B cell (primary cell): ENCODE measurements around the gene DTX3. TPM values are rescaled to one million over a fixed set of nuclear protein-coding genes. Genes with fewer than 3 reads are reported as not detected.

ENCODE experiments used
- ATAC-seq: fragments of 200-7000 bp; cut with Tn5 transposase; one replicate; pipeline ENCODE4 v1.10.0; 2021; ENCODE audit warnings: low read depth, mild to moderate bottlenecking, moderate number of reproducible peaks, moderate library complexity
- CTCF ChIA-PET: fragments of 350-600 bp; sonication (Branson Sonifier 250); formaldehyde crosslinking; loops from one replicate; lab custom pipeline; 2021; ENCODE audit warnings: antibody characterized with exemption, inconsistent platforms; lab: Charles Lee
- POLR2A ChIA-PET: fragments of 350-600 bp; sonication (Branson Sonifier 250); formaldehyde crosslinking; loops from one replicate; lab custom pipeline; 2021; ENCODE audit warnings: antibody characterized with exemption; lab: Charles Lee
- DNase-seq: peaks from one replicate; pipeline ENCODE4 v3.0.0; 2013
- H2AFZ ChIP-seq: 2 replicates; pipeline ENCODE4 v1.6.1; 2012; ENCODE audit warnings: mild to moderate bottlenecking, low read depth, low read length; ENCODE audit not compliant: insufficient read depth, poor library complexity, severe bottlenecking
- H3K27ac ChIP-seq, 2 donors: 1 replicate in 1 of 2; 2 replicates in 1 of 2; pipeline ENCODE4 v1.5.1; 2012 to 2013; ENCODE audit warnings: low read length in 2 of 2, mild to moderate bottlenecking in 2 of 2, moderate library complexity in 1 of 2
- H3K27me3 ChIP-seq, 4 experiments: fragments of 200-600 bp in 1 of 4; sonication (generic) in 1 of 4; replicated peaks in 1 of 4; 1 replicate in 2 of 4; 2 replicates in 2 of 4; pipeline versions ENCODE4 v1.6.1 to v1.7.0; 2013 to 2016; ENCODE audit warnings: low read length in 3 of 4, mild to moderate bottlenecking in 2 of 4, mixed read lengths in 1 of 4, moderate library complexity in 1 of 4; ENCODE audit not compliant: insufficient read depth in 4 of 4, control insufficient read depth in 3 of 4; ENCODE audit errors: control extremely low read depth in 1 of 4
- H3K36me3 ChIP-seq, 2 experiments: replicated peaks in 1 of 2; 1 replicate in 1 of 2; 2 replicates in 1 of 2; pipeline versions ENCODE4 v1.6.1 to v1.7.1; 2013; ENCODE audit warnings: low read length in 1 of 2; ENCODE audit not compliant: insufficient read depth in 2 of 2, control insufficient read depth in 1 of 2; ENCODE audit errors: control extremely low read depth in 1 of 2, extremely low read depth in 1 of 2
- H3K4me1 ChIP-seq, 2 donors: fragments of 200-600 bp in 1 of 2; sonication (generic) in 1 of 2; 1 replicate in 1 of 2; 2 replicates in 1 of 2; pipeline versions ENCODE4 v1.5.1 to v1.6.1; 2013 to 2017; ENCODE audit warnings: low read length in 2 of 2; ENCODE audit not compliant: control insufficient read depth in 2 of 2, insufficient read depth in 2 of 2
- H3K4me2 ChIP-seq: replicated peaks from 2 replicates; pipeline ENCODE3; 2012; ENCODE audit warnings: mild to moderate bottlenecking, low read depth, low read length; ENCODE audit not compliant: poor library complexity, severe bottlenecking
- H3K4me3 ChIP-seq, 5 experiments: fragments of 200-600 bp in 1 of 5; sonication (generic) in 1 of 5; 1 replicate in 3 of 5; 2 replicates in 2 of 5; pipeline versions ENCODE4 v1.5.1 to v1.7.0; 2011 to 2016; ENCODE audit warnings: low read length in 4 of 5, mild to moderate bottlenecking in 4 of 5, low read depth in 2 of 5, control low read depth in 1 of 5, moderate library complexity in 1 of 5; ENCODE audit not compliant: insufficient read depth in 1 of 5; ENCODE audit errors: control extremely low read depth in 1 of 5, extremely low read depth in 1 of 5
- H3K79me2 ChIP-seq: fragments of 200-600 bp; sonication (generic); one replicate; pipeline ENCODE4 v1.6.0; 2016; ENCODE audit warnings: low read length; ENCODE audit not compliant: control insufficient read depth, insufficient read depth
- H3K9ac ChIP-seq: fragments of 200-600 bp; sonication (generic); 2 replicates; pipeline ENCODE4 v1.6.1; 2017; ENCODE audit warnings: mild to moderate bottlenecking, low read length, moderate library complexity
- H3K9me3 ChIP-seq, 3 donors: one replicate each; pipeline versions ENCODE4 v1.6.1 to v1.7.1; 2013; ENCODE audit warnings: low read length in 2 of 3; ENCODE audit not compliant: control insufficient read depth in 2 of 3, insufficient read depth in 1 of 3; ENCODE audit errors: control extremely low read depth in 1 of 3
- H4K20me1 ChIP-seq: 2 replicates; pipeline ENCODE4 v1.6.0; 2012; ENCODE audit warnings: mild to moderate bottlenecking, low read length; ENCODE audit not compliant: insufficient read depth, control insufficient read depth, poor library complexity, severe bottlenecking
- H3K27ac Mint-ChIP-seq: one replicate; pipeline ENCODE4 v1.8.0; 2021; ENCODE audit warnings: mixed read lengths
- H3K27me3 Mint-ChIP-seq: one replicate; pipeline ENCODE4 v1.8.0; 2021; ENCODE audit warnings: mixed read lengths
- H3K4me1 Mint-ChIP-seq: one replicate; pipeline ENCODE4 v1.8.0; 2021; ENCODE audit warnings: mixed read lengths
- H3K4me3 Mint-ChIP-seq: one replicate; pipeline ENCODE4 v1.8.0; 2021; ENCODE audit warnings: mixed read lengths
- H3K9me3 Mint-ChIP-seq: one replicate; pipeline ENCODE4 v1.8.0; 2022; ENCODE audit warnings: mixed read lengths; ENCODE audit not compliant: insufficient read depth
- CTCF ChIP-seq: fragments of 200-600 bp; IDR thresholded peaks from one replicate; pipeline ENCODE4 v1.8.0; 2022; ENCODE audit warnings: antibody characterized with exemption, mild to moderate bottlenecking
- EZH2 ChIP-seq: IDR thresholded peaks from 2 replicates; pipeline ENCODE4 v1.6.1; 2012; ENCODE audit warnings: borderline replicate concordance, low read depth, mild to moderate bottlenecking, moderate library complexity, low read length; ENCODE audit not compliant: insufficient read depth, poor library complexity, severe bottlenecking
- WGBS: methylation state at CpG from one replicate; pipeline ENCODE4 v1.1.5; 2013; ENCODE audit warnings: missing lambda C conversion rate; ENCODE audit not compliant: insufficient coverage; 5-methylcytosine and 5-hydroxymethylcytosine counted together
- intact Hi-C: fragments of 100-400 bp; cut with micrococcal nuclease; formaldehyde crosslinking; loops from one replicate; pipeline ENCODE4 v1.10.0; 2022
- polyA plus RNA-seq: library from polyadenylated mRNA; depleted of rRNA; stranded (reverse); fragments of >200 nt; gene quantifications from 2 replicates; pipeline ENCODE4 v1.2.3, GENCODE V29; 2012
- total RNA-seq, 2 donors: library from RNA; stranded (reverse); fragments of 120-200 nt in 1 of 2; gene quantifications; 1 replicate in 1 of 2; 2 replicates in 1 of 2; pipeline versions ENCODE4 v1.2.3 to v1.2.4, GENCODE V29; 2013 to 2022

Gene DTX3
- total and polyA plus RNA-seq, 2 donors (not counting 1 experiment from before 2014, with no cell fraction given): 3.5 to 7.3 TPM

- intact Hi-C loops: no loop called here
- Mint-ChIP-seq H3K27me3 (peaks cover 14% of the 10 kb centered on the region), H3K4me3 (no peak overlapping the region), H3K27ac (no peak overlapping the region), H3K4me1 (peaks cover 2% of the 10 kb centered on the region), H3K9me3 (no peaks in the 10 kb centered on the region)
- Histone ChIP-seq H3K9ac (no peak overlapping the region), H3K4me2 (no peak overlapping the region), H3K27ac (no peak overlapping the region), H3K9me3 (no peaks in the 10 kb centered on the region), H3K4me1 (peaks cover 0 to 3% of the 10 kb centered on the region in 2 donors), H3K79me2 (no peaks in the 10 kb centered on the region), H3K27me3 (peaks cover 0 to 31% (median 5%) of the 10 kb centered on the region in 4 experiments), H4K20me1 (no peaks in the 10 kb centered on the region), H3K4me3 (no peak overlapping the region), H2AFZ (no peak overlapping the region), H3K36me3 (no peaks in the 10 kb centered on the region)
- DNase-seq (no peak), ATAC-seq (no peak)
- ChIA-PET POLR2A (no interaction called here), CTCF (interaction anchor here (0.8 to 7.2 kb wide), 7 partner anchors 9 to 58 kb away, joined by 3 to 122 read pairs (median 4); partner anchors contain the start of genes ARHGEF25 and B4GALNT1)
- TF ChIP-seq CTCF (no peak), EZH2 (no peak)
- WGBS: 96% methylated on average over 5 of the region's 8 CpGs
These were observed 24.8 kb upstream of the DTX3 start for GRCh38 chr12:57579677-57580465.

- Mint-ChIP-seq H3K27ac (no peak overlapping the region), H3K4me3 (no peak overlapping the region), H3K9me3 (no peaks in the 10 kb centered on the region), H3K27me3 (peaks cover 14% of the 10 kb centered on the region), H3K4me1 (peaks cover 2% of the 10 kb centered on the region)
- intact Hi-C loops: no loop called here
- H3K9me3 ChIP-seq: no peaks in the 10 kb centered on the region
- H3K79me2 ChIP-seq: no peaks in the 10 kb centered on the region
- H2AFZ ChIP-seq: no peak overlapping the region
- H3K36me3 ChIP-seq: no peaks in the 10 kb centered on the region
- no peak overlapping the region for H3K4me2 ChIP-seq
- WGBS: 89% methylated on average over 1 of the region's 4 CpGs
- ATAC-seq (no peak), DNase-seq (no peak)
- peaks cover 0 to 3% of the 10 kb centered on the region in 2 donors for H3K4me1 ChIP-seq
- H3K9ac ChIP-seq: no peak overlapping the region
- H4K20me1 ChIP-seq: no peaks in the 10 kb centered on the region
- TF ChIP-seq EZH2 (no peak), CTCF (no peak)
- H3K27ac ChIP-seq: no peak overlapping the region
- no peak overlapping the region for H3K4me3 ChIP-seq
- peaks cover 0 to 34% (median 5%) of the 10 kb centered on the region in 4 experiments for H3K27me3 ChIP-seq
- ChIA-PET POLR2A (no interaction called here), CTCF (interaction anchor here (0.8 to 7.2 kb wide), 7 partner anchors 9 to 58 kb away, joined by 3 to 122 read pairs (median 4); partner anchors contain the start of genes ARHGEF25 and B4GALNT1)
These were observed 24.2 kb upstream of the DTX3 start for GRCh38 chr12:57580466-57580795.
